Ishikawa (cell line): ENCODE results near the gene ADAM15.

Experiments
- CEBPB ChIP-seq: IDR thresholded peaks from 2 replicates; pipeline ENCODE4 v1.6.1; 2012
- CREB1 ChIP-seq: IDR thresholded peaks from 2 replicates; pipeline ENCODE4 v1.6.1; 2012; ENCODE audit warnings: low read depth
- EGR1 ChIP-seq: IDR thresholded peaks from 2 replicates; pipeline ENCODE4 v1.6.1; 2012
- EP300 ChIP-seq: IDR thresholded peaks from 2 replicates; pipeline ENCODE4 v1.6.1; 2012; ENCODE audit warnings: borderline replicate concordance
- FOXM1 ChIP-seq: IDR thresholded peaks from 2 replicates; pipeline ENCODE4 v1.6.1; 2012; ENCODE audit warnings: low read depth, borderline replicate concordance
- MAX ChIP-seq: IDR thresholded peaks from 2 replicates; pipeline ENCODE4 v1.6.1; 2012
- NFIC ChIP-seq: IDR thresholded peaks from 2 replicates; pipeline ENCODE4 v1.6.1; 2012
- RAD21 ChIP-seq: IDR thresholded peaks from 2 replicates; pipeline ENCODE4 v1.6.1; 2012; ENCODE audit warnings: low read depth
- REST ChIP-seq: IDR thresholded peaks from 2 replicates; pipeline ENCODE4 v1.6.1; 2012; ENCODE audit warnings: low read depth, mild to moderate bottlenecking
- TAF1 ChIP-seq: IDR thresholded peaks from 2 replicates; pipeline ENCODE4 v1.6.1; 2012; ENCODE audit warnings: low read depth, mild to moderate bottlenecking
- TCF12 ChIP-seq: IDR thresholded peaks from 2 replicates; pipeline ENCODE4 v1.6.1; 2012; ENCODE audit warnings: low read depth
- TEAD4 ChIP-seq: IDR thresholded peaks from 2 replicates; pipeline ENCODE4 v1.6.1; 2012
- USF1 ChIP-seq: IDR thresholded peaks from 2 replicates; pipeline ENCODE4 v1.6.1; 2012
- YY1 ChIP-seq: IDR thresholded peaks from 2 replicates; pipeline ENCODE4 v1.6.1; 2012; ENCODE audit warnings: low read depth
- ZBTB7A ChIP-seq: IDR thresholded peaks from 2 replicates; pipeline ENCODE4 v1.6.1; 2012; ENCODE audit warnings: low read depth

ADAM15 gene

GRCh38 chr1:155011004-155011416, 40.1 kb upstream of the ADAM15 start:
- no peak for TF ChIP-seq TCF12
- no peak for TF ChIP-seq FOXM1
- TF ChIP-seq USF1, result no peak
- TF ChIP-seq RAD21, result no peak
- no peak for TF ChIP-seq EP300
- TF ChIP-seq CREB1, result no peak
- no peak for TF ChIP-seq TEAD4
- no peak for TF ChIP-seq YY1
- no peak for TF ChIP-seq MAX
- TF ChIP-seq EGR1, result no peak
- no peak for TF ChIP-seq TAF1
- no peak for TF ChIP-seq NFIC
- TF ChIP-seq ZBTB7A, result no peak
- TF ChIP-seq REST, result no peak

GRCh38 chr1:155011437-155012025, 39.6 kb upstream of the ADAM15 start:
- TF ChIP-seq TAF1 (no peak), ZBTB7A (no peak), REST (no peak), CREB1 (no peak), CEBPB (no peak), NFIC (no peak), TCF12 (no peak), MAX (no peak), RAD21 (no peak), TEAD4 (no peak)

- TF ChIP-seq EGR1, result 0 out of 2 replicates have a peak, but pooled peaks have one; percentile 9
- TF ChIP-seq CREB1, result no peak
- peak; percentile 65; the same call in 1 of the 2 replicates for TF ChIP-seq TCF12
- peak; percentile 81 for TF ChIP-seq CEBPB
- TF ChIP-seq ZBTB7A, result no peak
- peak; percentile 79 for TF ChIP-seq MAX
- TF ChIP-seq FOXM1, result no peak
- TF ChIP-seq YY1, result no peak
- TF ChIP-seq EP300, result no peak
- TF ChIP-seq USF1, result peak; percentile 94
- no peak for TF ChIP-seq RAD21
These were observed 39.0 kb upstream of the ADAM15 start for GRCh38 chr1:155012026-155012546.

GRCh38 chr1:155012776-155013602, 38.1 kb upstream of the ADAM15 start:
- TF ChIP-seq NFIC (no peak), EGR1 (no peak), USF1 (no peak), ZBTB7A (no peak), YY1 (no peak), FOXM1 (no peak), EP300 (no peak), TCF12 (no peak), CEBPB (no peak), CREB1 (no peak), REST (no peak)
